ENCODE measurements around the gene CAMSAP1.

CAMSAP1 gene

GRCh38 chr9:135927195-135928013, 20.1 kb upstream of the CAMSAP1 start:
- Histone ChIP-seq H3K4me3 (ENCODE audit: low read depth in 1 of 2, low read length in 1 of 2) (no peak overlapping the region), H3K27ac (no peak overlapping the region), H3K27me3 (no peaks in the 10 kb centered on the region), H3K9me3 (no peaks in the 10 kb centered on the region), H3K4me1 (ENCODE audit: control insufficient read depth in 1 of 2, insufficient read depth in 1 of 2, low read depth in 1 of 2, low read length in 1 of 2) (no peaks in the 10 kb centered on the region), H3K36me3 (peaks cover 50% of the 10 kb centered on the region)
- TF ChIP-seq CTCF (IDR thresholded peaks at IDR 0.05): no peak

- Histone ChIP-seq H3K4me3 (ENCODE audit: low read depth in 1 of 2, low read length in 1 of 2) (no peak overlapping the region), H3K4me1 (ENCODE audit: control insufficient read depth in 1 of 2, insufficient read depth in 1 of 2, low read depth in 1 of 2, low read length in 1 of 2) (no peaks in the 10 kb centered on the region), H3K27me3 (no peaks in the 10 kb centered on the region), H3K36me3 (peaks cover 46% of the 10 kb centered on the region), H3K9me3 (no peaks in the 10 kb centered on the region), H3K27ac (no peak overlapping the region)
- TF ChIP-seq CTCF (IDR thresholded peaks at IDR 0.05): no peak
Observed at GRCh38 chr9:135926402-135927194, 19.3 kb upstream of the CAMSAP1 start.

- H3K4me1 ChIP-seq (ENCODE audit: control insufficient read depth in 1 of 2, insufficient read depth in 1 of 2, low read depth in 1 of 2, low read length in 1 of 2): no peaks in the 10 kb centered on the region
- no peak for TF ChIP-seq CTCF (IDR thresholded peaks at IDR 0.05)
- no peak overlapping the region for H3K4me3 ChIP-seq (ENCODE audit: low read depth in 1 of 2, low read length in 1 of 2)
- no peaks in the 10 kb centered on the region for H3K9me3 ChIP-seq
- no peak overlapping the region for H3K27ac ChIP-seq
- peaks cover 36% of the 10 kb centered on the region for H3K36me3 ChIP-seq
- H3K27me3 ChIP-seq: no peaks in the 10 kb centered on the region
Observed at GRCh38 chr9:135925496-135926133, 18.3 kb upstream of the CAMSAP1 start.

- no peak overlapping the region for H3K27ac ChIP-seq
- H3K27me3 ChIP-seq: no peaks in the 10 kb centered on the region
- no peaks in the 10 kb centered on the region for H3K9me3 ChIP-seq
- H3K4me1 ChIP-seq (ENCODE audit: control insufficient read depth in 1 of 2, insufficient read depth in 1 of 2, low read depth in 1 of 2, low read length in 1 of 2): no peaks in the 10 kb centered on the region
- H3K36me3 ChIP-seq: peaks cover 28% of the 10 kb centered on the region
- no peak overlapping the region for H3K4me3 ChIP-seq (ENCODE audit: low read depth in 1 of 2, low read length in 1 of 2)
- TF ChIP-seq CTCF (IDR thresholded peaks at IDR 0.05): no peak
Observed at GRCh38 chr9:135924628-135925338, 17.4 kb upstream of the CAMSAP1 start.

- H3K27me3 ChIP-seq: no peaks in the 10 kb centered on the region
- TF ChIP-seq CTCF (IDR thresholded peaks at IDR 0.05): no peak
- no peak overlapping the region for H3K4me3 ChIP-seq (ENCODE audit: low read depth in 1 of 2, low read length in 1 of 2)
- no peak overlapping the region for H3K27ac ChIP-seq
- no peaks in the 10 kb centered on the region for H3K9me3 ChIP-seq
- peaks cover 16% of the 10 kb centered on the region for H3K36me3 ChIP-seq
- no peaks in the 10 kb centered on the region for H3K4me1 ChIP-seq (ENCODE audit: control insufficient read depth in 1 of 2, insufficient read depth in 1 of 2, low read depth in 1 of 2, low read length in 1 of 2)
Observed at GRCh38 chr9:135923508-135923907, 16.2 kb upstream of the CAMSAP1 start.
